Measurements from ENCODE around the gene KPNA2.
"Not testable (repeated sequence)": the region's sequence is repeated elsewhere in the genome, so short reads cannot be mapped to it uniquely, and the experiment has no call there.

Gene KPNA2

DNA sequence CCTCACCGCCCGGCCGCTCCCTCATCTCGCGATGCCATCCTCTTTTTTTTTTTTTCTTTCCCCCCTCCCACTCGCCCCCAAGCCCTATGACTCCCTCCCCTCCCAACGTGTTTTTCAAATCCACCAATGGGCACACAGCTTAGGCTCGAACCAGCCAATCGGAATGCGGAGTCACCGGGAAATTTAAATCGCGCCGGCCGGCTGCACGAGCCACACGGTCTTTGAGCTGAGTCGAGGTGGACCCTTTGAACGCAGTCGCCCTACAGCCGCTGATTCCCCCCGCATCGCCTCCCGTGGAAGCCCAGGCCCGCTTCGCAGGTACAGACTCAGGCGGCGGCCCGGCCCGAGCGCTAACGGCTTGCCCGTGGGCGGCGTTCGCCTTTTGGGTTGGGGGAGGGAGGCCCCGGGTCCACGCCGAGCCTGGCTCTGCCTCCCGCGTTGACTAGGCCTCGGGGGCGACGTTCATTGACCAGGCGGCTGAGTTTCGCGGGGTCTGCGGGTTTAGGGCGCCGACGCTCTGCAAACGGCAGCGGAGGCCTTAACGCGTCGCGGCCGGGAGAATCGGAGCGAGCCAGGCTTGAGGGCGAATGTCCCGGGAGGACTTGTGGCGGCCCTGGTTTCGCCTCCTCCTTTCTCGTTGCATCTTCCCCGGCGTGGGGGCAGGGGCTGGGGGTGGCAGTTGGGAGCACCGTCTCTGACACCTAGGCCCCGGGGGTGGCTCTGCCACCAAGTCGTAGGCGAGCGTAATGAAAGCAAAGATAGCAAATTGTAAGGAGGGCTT is at the start of gene KPNA2:
KPNA2 (plus strand) TSS at position 213 of the 781 bp plus-strand sequence. CDS start 1,398 bp downstream, outside the sequence.
- H3K36me3 Mint-ChIP-seq = peaks cover 14% of the 10 kb centered on the region
- no peaks in the 10 kb centered on the region for H3K9me3 Mint-ChIP-seq
- peak within 1 kb of the TSS; percentile 81 for H3K4me3 Mint-ChIP-seq
- H3K27ac Mint-ChIP-seq = peak within 1 kb of the TSS; percentile 83
- peak; percentile 98 for ATAC-seq
- peaks cover 11% of the 10 kb centered on the region for H3K4me1 Mint-ChIP-seq
- H3K27me3 Mint-ChIP-seq = no peaks in the 10 kb centered on the region

DNA sequence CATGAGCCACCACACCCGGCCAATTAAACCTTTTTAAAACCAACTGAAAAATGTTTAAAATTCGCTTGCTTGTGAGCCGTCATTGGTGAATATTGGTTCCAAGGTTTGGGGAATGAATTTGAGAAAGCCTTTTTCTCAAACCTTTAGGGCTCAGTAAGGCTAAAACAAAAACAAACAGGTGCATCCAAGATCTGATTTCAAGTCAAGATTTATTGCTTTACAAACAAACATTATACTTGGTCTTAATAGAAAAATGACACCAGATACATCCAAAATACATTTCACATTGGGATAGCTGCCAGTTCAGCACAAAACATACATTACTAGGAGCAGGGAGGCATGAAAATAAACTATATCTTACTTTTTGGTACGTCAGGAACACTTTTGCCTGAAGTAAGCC is 44.6 kb upstream of the KPNA2 start:
- no peak for ATAC-seq
- H3K27ac Mint-ChIP-seq = no peak overlapping the region
- H3K4me3 Mint-ChIP-seq = no peak overlapping the region
- H3K9me3 Mint-ChIP-seq = no peaks in the 10 kb centered on the region
- H3K4me1 Mint-ChIP-seq = peaks cover 28% of the 10 kb centered on the region
- H3K27me3 Mint-ChIP-seq = peaks cover 5% of the 10 kb centered on the region
- H3K36me3 Mint-ChIP-seq = no peaks in the 10 kb centered on the region

DNA sequence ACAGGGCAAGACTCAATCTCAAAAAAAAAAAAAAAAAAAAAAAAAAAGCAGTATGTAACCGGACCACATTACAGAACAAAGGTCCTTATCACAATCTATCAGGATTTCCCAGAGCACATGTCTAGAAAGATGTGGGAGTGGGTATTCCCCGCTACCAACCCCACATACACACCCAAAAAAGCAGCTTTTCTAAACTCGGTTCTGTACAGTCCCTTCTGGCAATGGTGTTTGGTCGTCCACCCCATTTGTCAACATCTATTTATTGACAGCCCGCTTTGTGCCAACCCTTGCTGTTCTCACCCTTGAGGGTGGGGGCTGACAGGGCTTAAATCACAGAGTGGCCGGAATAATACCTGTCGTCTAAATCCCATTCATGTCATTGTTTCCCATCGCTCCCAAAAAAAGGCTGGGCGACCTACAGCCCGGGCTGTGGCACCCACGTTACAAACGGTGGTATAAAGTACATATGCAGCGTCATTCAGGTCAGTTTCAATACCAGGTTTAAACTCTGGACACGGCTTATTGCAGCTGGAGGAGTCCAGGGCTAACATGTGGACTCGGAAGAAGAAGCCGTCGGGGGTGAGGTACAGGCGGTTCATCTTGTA is 42.9 kb upstream of the KPNA2 start:
- Mint-ChIP-seq H3K9me3 (no peaks in the 10 kb centered on the region), H3K27me3 (peaks cover 10% of the 10 kb centered on the region), H3K36me3 (no peaks in the 10 kb centered on the region), H3K27ac (peak overlapping the region; percentile 86), H3K4me1 (peaks cover 36% of the 10 kb centered on the region), H3K4me3 (peak overlapping the region; percentile 91)
- ATAC-seq = no peak

DNA sequence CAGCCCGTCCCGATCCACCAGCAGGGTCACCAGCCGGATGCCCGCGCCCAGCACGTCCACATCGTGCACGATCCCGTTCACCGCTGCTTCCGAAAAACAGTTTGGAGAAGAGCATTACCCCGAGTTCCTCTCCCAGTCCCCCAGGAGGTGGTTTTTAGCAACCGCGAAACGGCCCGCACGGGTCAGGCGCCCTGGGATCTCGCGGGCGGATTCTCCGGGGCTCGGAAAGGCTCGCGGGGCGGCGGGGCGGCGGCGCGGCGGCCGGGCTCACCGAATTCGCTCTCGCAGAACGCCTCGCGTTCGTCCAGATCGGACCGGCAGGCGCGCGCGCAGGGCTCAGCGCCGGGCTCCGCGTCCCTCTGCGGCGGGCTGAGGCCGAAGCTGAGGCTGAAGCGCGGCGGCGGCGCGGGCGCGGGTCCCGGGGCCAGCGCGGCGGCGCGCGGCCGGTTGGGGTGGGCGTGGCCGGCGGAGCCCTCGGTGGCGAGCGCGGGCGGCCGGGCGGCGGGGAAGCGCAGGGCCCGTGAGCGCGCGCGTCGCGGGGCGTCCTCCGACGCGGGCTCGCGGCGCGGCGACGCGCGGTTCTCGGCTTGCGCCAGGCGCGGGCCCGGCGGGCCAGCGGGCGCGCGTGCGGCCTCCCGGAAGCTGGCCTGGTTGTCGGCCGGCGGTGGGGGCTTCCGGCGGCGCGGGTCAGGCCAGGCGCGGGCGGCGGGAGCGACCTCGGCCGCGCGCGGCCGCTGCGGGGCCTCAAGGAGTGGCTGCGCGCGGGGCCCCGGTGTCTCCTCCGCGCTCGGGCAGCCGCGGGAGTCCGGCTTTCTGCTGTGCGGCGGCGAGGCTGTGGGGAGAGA is 42.2 kb upstream of the KPNA2 start:
- peak overlapping the region; percentile 86 for H3K27ac Mint-ChIP-seq
- H3K9me3 Mint-ChIP-seq = no peaks in the 10 kb centered on the region
- no peaks in the 10 kb centered on the region for H3K36me3 Mint-ChIP-seq
- peak overlapping the region; percentile 91 for H3K4me3 Mint-ChIP-seq
- H3K27me3 Mint-ChIP-seq = peaks cover 10% of the 10 kb centered on the region
- peaks cover 36% of the 10 kb centered on the region for H3K4me1 Mint-ChIP-seq
- ATAC-seq = peak; percentile 90

DNA sequence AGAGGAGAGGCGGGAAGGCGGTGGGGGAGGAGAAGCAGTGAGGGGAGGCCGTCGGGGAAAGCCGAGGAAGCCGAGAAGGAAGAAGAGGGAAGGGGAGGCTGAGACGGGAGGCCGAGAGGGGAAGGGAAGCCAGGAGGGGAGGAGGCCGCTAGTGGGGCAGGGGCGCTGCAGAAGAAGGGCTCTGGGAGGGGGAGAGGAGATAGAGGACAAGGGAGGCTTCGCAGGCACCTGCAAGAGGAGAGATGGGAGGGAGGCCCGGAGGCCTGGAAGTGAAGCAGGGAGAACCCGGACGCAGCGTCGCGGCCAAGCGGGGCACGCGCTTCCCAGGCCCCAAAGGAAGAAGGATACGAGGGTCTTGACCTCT is 41.6 kb upstream of the KPNA2 start:
- no peaks in the 10 kb centered on the region for H3K36me3 Mint-ChIP-seq
- H3K9me3 Mint-ChIP-seq = no peaks in the 10 kb centered on the region
- no peak for ATAC-seq
- H3K27ac Mint-ChIP-seq = peak overlapping the region; percentile 86
- H3K27me3 Mint-ChIP-seq = peaks cover 10% of the 10 kb centered on the region
- peak overlapping the region; percentile 78 for H3K4me3 Mint-ChIP-seq
- peaks cover 36% of the 10 kb centered on the region for H3K4me1 Mint-ChIP-seq

DNA sequence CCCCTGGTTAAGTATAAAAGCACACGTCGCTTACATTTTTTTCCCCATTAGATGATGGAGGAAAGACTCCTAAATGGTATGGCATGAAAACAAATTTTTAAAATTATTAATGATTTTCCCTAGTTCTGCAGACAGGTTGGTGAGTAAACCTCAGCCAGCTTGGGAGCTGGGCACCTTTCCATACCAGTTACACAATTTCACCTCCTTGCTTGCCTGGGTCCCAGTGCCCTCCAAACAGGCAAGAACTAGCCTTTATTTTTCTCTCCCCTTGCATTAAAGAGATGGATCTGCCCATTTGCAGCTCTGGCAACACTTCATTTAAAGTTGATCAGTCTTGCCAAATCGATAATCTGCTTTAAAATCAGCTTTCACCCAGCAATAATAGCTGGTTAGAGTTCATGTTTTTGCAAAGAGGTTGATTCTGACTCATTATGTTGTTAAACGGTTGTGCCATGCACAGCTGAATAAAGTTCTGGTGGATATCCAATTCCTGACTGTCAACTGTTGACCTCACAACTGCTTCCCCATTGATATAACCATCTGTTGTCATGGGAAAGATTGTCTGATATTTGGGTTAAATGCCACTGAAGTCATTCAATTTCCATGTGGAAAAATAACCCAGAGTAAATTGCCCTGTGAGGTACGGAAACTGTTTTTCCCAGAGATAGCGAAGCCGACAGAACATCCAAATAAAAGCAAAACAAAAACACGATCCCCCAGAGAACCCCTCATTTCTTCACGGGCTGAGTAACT is 40.5 kb upstream of the KPNA2 start:
- Mint-ChIP-seq H3K4me3 (peak overlapping the region; percentile 78), H3K27ac (no peak overlapping the region), H3K4me1 (peaks cover 36% of the 10 kb centered on the region), H3K27me3 (peaks cover 10% of the 10 kb centered on the region), H3K9me3 (no peaks in the 10 kb centered on the region), H3K36me3 (no peaks in the 10 kb centered on the region)
- ATAC-seq = no peak

DNA sequence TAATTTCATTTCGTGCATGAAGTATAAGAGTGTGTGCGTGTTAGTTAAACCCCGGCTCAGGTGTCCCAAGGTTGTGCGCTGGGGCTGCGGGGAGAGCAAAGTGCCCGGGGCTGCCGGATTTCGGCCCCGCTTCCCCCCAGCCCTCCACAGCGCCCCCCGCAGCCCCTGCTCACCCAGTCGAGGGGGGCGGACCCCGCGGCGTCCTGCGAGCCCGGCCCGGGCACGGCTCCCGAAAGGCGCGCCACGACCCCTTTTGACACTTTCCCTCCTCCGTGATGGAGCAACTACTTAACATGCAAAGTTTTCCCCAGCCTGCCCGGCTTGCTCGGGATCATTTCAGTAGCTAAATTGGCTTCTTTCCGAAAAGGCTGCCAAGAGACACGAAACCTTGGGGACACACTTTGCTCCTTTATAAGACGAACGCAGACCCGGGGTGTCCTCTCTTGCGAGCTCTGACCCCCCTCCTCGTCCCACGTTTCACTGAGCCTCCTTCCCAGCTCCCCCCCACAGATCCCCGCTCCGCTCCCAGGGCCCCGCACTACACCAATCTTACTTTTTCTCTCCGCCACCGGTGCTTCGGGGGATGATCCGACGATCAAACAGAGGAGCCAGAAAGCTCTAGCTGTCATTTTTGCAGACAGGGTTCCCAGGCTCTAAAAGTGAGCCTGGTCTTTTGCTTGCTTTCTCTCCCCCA is 39.8 kb upstream of the KPNA2 start:
- peak overlapping the region; percentile 40 for H3K27ac Mint-ChIP-seq
- H3K27me3 Mint-ChIP-seq = peaks cover 10% of the 10 kb centered on the region
- H3K4me1 Mint-ChIP-seq = peaks cover 36% of the 10 kb centered on the region
- no peaks in the 10 kb centered on the region for H3K9me3 Mint-ChIP-seq
- ATAC-seq = no peak
- peak overlapping the region; percentile 78 for H3K4me3 Mint-ChIP-seq
- no peaks in the 10 kb centered on the region for H3K36me3 Mint-ChIP-seq

DNA sequence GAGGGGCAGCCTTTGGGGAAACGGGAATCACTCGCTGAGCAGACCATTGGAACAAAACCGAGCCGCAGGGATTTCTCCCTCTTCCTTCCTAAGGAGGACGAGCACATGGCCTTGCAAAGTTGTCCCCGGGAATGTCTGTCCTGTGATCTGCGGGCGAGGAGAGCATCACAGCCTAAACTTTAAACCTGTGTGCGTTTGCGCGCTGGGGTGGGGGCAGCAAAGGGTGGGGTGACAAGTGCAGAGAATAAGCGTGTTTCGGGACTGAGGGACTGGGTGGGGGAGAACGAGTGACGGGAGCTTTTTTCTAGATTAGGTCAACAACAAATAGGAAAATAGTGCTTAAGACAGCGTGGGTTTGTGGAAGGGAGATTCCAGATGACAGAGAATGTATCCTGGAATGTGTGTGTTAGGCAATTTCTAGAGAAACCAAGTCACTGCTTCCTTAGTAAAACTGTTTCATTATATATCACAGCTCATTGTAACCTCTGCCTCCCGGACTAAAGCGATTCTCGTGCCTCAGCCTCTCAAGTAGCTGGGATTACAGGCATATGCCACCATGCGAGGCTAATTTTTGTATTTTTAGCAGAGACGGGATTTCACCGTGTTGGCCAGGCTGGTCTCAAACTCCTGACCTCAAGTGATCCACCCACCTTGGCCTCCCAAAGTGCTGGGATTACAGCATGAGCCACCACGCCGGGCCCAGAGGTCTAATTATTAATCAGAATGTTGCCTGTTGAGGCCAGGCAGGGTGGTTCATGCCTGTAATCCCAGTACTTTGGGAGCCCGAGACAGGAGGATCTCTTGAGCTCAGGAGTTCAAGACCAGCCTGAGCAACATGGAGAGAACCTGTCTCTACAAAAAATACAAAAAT is 39.0 kb upstream of the KPNA2 start, which contains the start of gene C17orf58:
C17orf58 (minus strand) TSS at position 169 of the 871 bp plus-strand sequence. CDS start 271 bp downstream, outside the sequence.
- peak within 1 kb of the TSS; percentile 78 for H3K4me3 Mint-ChIP-seq
- H3K4me1 Mint-ChIP-seq = peaks cover 36% of the 10 kb centered on the region
- H3K27ac Mint-ChIP-seq = peak within 1 kb of the TSS; percentile 40
- H3K36me3 Mint-ChIP-seq, H3K9me3 Mint-ChIP-seq, ATAC-seq: not testable (repeated sequence)
- H3K27me3 Mint-ChIP-seq = peaks cover 10% of the 10 kb centered on the region

DNA sequence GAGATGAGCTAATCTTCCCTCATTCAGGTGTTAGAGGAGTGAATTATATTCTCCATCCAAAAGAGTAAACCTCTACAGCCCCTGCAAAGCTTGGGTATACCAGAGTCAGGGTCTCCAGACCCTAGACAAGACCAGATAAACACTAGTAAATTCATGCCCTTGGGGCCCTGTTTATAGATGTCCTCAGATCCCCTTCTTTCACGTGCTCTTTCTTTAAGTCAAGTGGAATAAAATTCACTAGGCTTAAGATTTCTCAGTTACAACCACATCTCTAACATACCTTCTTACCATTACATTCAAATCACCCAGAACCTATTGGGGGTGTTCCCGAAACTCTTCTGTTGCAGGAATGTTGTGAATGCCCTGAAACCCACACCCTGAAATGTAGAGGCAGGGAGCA is 37.1 kb upstream of the KPNA2 start:
- Mint-ChIP-seq H3K9me3 (no peaks in the 10 kb centered on the region), H3K4me1 (peaks cover 29% of the 10 kb centered on the region), H3K36me3 (no peaks in the 10 kb centered on the region), H3K27ac (no peak overlapping the region), H3K27me3 (peaks cover 10% of the 10 kb centered on the region), H3K4me3 (no peak overlapping the region)
- ATAC-seq = no peak

DNA sequence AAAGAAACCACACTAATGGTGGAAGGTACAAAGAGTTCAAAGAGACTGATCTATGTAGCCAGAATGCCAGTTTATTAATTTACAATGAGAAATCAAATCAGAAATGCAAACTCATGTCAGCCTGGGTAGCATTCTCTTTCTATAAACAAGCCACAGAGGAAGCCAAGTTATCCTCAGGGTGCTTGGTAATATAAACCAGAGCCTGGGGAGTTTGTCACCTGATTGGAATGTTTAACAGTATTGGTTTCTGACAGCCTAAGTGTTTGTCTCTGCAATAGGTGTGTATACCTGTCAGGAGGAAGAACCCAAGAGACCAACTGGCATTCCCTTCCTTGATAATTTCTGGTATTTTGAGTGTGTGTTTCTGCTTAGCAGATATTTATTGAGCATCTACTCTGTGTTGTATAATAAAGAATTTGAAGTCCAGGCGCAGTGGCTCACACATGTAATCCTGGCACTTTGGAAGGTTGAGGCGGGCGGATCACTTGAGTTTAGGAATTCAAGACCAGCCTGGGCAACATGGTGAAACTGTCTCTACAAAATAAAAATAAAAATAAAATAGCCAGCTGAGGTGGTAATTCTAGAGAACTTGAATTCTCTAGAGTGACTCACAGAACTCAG is 36.1 kb upstream of the KPNA2 start:
- H3K27ac Mint-ChIP-seq = no peak overlapping the region
- H3K4me1 Mint-ChIP-seq = peaks cover 22% of the 10 kb centered on the region
- H3K4me3 Mint-ChIP-seq = no peak overlapping the region
- ATAC-seq = no peak
- H3K9me3 Mint-ChIP-seq = no peaks in the 10 kb centered on the region
- H3K36me3 Mint-ChIP-seq = no peaks in the 10 kb centered on the region
- H3K27me3 Mint-ChIP-seq = peaks cover 10% of the 10 kb centered on the region

DNA sequence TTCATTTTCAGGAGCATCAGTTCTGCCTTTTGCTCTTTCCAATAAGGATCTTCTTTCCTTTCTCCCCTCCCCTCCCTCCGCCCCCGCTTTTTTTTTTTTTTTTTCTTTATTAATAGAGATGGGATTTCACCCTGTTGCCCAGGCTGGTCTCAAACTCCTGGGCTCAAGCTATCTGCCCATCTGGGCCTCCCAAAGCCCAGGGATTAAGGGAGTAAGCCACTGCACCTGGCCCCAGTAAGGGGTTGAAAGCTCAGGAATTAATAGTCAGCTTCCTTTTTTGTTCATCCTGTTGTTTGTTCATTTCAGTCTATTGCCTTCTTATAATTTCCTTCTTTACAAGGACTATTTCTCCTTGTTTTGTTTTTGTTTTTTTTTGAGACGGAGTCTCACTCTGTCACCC is 31.3 kb upstream of the KPNA2 start:
- Mint-ChIP-seq H3K9me3 (no peaks in the 10 kb centered on the region), H3K4me1 (no peaks in the 10 kb centered on the region), H3K36me3 (no peaks in the 10 kb centered on the region), H3K27ac (no peak overlapping the region), H3K27me3 (no peaks in the 10 kb centered on the region), H3K4me3 (no peak overlapping the region)
- ATAC-seq = no peak

DNA sequence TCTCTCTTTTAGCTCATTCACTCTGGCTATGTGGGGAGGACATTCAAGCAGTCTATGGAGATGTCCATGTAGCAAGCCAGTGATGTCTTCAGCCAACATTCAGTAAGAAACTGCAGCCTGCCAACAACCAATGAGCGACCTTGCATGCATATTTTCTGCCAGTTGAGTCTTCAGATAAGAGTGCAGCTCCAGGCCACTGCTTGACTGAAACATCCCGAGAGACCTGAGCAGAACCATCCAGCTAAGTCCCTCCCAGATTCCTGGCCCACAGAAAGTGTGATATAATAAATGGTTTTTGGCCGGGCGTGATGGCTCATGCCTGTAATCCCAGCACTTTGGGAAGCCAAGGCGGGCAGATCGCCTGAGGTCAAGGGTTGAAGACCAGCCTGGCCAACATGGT is 28.7 kb upstream of the KPNA2 start:
- H3K36me3 Mint-ChIP-seq = no peaks in the 10 kb centered on the region
- ATAC-seq = no peak

DNA sequence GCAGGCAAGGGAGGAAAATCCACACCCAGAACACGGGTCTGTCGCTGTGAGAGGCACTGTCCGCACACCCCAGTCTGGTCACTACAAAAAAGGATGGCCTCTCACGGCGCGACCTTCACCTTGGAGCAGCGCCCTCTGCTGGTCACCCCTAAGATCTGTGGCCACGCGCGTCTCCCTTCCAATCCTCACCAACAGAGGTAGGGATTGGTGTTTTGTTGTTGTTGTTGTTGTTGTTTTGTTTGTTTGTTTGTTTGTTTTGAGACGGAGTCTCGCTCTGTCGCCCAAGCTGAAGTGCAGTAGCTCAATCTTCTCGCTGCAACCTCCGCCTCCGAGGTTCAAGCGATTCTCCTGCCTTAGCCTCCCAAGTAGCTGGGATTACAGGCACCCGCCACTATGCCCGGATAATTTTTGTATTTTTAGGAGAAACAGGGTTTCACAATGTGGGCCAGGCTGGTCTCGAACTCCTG is 24.3 kb upstream of the KPNA2 start:
- Mint-ChIP-seq H3K4me1 (peaks cover 6% of the 10 kb centered on the region), H3K4me3 (peak overlapping the region; percentile 55), H3K36me3 (no peaks in the 10 kb centered on the region), H3K9me3 (no peaks in the 10 kb centered on the region), H3K27me3 (no peaks in the 10 kb centered on the region), H3K27ac (no peak overlapping the region)
- peak; percentile 60 for ATAC-seq

More for the DNA sequence above, 28.7 kb upstream of the KPNA2 start:
- Mint-ChIP-seq H3K4me3 (no peak overlapping the region), H3K27me3 (no peaks in the 10 kb centered on the region), H3K9me3 (no peaks in the 10 kb centered on the region), H3K4me1 (peaks cover 6% of the 10 kb centered on the region), H3K27ac (no peak overlapping the region)

Measured in stimulated activated memory B cell treated with anti-CD40 and anti-IgM and Interleukin-4, amounts not matched to agents 10 μg/mL and 1 μg/mL and 100 μg/mL, for 72 hours (primary cell).